ENCODE results near the gene BLID.

DNA sequence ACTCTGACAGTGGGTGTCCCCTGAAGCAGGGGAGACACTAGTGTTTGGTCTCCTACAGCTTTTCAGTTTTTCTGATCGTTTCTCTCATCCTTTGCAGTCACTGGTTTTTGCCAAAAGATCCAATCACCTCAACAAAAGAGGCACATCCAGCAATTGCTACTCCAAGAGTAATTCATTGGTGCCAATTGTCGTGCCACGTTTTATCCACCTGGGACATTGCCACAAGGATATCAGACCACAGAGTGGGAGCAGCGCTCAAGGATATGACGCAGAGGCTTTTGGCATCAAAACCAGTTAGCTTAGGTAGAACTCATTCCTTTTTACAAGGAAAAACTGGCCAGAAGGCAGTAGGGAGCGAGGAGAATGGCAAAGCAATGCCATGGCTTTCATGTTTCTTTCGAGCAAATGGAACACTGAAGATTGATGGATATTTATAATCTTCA, 40.9 kb upstream of the BLID start:
- TF ChIP-seq, protein P1, sequence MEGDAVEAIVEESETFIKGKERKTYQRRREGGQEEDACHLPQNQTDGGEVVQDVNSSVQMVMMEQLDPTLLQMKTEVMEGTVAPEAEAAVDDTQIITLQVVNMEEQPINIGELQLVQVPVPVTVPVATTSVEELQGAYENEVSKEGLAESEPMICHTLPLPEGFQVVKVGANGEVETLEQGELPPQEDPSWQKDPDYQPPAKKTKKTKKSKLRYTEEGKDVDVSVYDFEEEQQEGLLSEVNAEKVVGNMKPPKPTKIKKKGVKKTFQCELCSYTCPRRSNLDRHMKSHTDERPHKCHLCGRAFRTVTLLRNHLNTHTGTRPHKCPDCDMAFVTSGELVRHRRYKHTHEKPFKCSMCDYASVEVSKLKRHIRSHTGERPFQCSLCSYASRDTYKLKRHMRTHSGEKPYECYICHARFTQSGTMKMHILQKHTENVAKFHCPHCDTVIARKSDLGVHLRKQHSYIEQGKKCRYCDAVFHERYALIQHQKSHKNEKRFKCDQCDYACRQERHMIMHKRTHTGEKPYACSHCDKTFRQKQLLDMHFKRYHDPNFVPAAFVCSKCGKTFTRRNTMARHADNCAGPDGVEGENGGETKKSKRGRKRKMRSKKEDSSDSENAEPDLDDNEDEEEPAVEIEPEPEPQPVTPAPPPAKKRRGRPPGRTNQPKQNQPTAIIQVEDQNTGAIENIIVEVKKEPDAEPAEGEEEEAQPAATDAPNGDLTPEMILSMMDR (IDR thresholded peaks at IDR 0.05) = peak in 1 of 4 experiments; percentile 29
- TF ChIP-seq POLR2AphosphoS5 (IDR thresholded peaks at IDR 0.05) = peak; percentile 91
- TF ChIP-seq EP300 (IDR thresholded peaks at IDR 0.05) = no peak
